GM13977 (cell line): ENCODE data around the gene FDXR.

Source experiments
- DNase-seq: peaks from one replicate; pipeline ENCODE4 v3.0.0; 2012; ENCODE audit warnings: low spot score
- in situ Hi-C: fragments of 300-500 bp; cut with MboI; formaldehyde crosslinking; loops from one replicate; pipeline ENCODE4 v1.12.0; 2022; ENCODE audit warnings: low sequenced_read_pairs, low pct_unique_long_range_greater_than_20kb, mixed read lengths, inconsistent platforms; ENCODE audit not compliant: unreplicated experiment
- TF ChIP-seq, protein P1 (sequence below): IDR thresholded peaks from 2 replicates; pipeline ENCODE4 v1.5.1; 2012; ENCODE audit warnings: mild to moderate bottlenecking, control low read depth; ENCODE audit not compliant: insufficient read depth; ENCODE audit errors: extremely low read depth, missing control alignments

Gene FDXR

DNA sequence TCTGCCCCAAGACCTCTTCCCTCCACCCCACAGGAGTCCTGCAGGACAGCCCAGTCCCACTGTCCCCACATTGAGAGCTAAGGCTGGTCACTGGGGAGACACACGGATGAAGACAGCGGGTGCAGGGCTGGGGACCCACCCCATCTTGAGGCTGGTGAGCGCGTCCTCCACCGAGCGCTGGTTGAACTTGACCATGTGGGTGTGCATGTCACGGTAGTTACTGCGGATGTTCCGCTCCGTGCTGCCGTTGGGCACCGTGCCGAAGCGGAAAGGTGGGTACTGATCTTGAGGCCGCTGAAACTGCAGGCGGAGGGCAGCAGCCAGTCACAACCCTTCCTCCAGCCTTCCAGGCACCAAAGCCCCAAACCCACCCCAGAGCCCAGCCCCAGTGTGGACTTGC lies 26.2 kb downstream of the FDXR start:
- TF ChIP-seq, protein P1, sequence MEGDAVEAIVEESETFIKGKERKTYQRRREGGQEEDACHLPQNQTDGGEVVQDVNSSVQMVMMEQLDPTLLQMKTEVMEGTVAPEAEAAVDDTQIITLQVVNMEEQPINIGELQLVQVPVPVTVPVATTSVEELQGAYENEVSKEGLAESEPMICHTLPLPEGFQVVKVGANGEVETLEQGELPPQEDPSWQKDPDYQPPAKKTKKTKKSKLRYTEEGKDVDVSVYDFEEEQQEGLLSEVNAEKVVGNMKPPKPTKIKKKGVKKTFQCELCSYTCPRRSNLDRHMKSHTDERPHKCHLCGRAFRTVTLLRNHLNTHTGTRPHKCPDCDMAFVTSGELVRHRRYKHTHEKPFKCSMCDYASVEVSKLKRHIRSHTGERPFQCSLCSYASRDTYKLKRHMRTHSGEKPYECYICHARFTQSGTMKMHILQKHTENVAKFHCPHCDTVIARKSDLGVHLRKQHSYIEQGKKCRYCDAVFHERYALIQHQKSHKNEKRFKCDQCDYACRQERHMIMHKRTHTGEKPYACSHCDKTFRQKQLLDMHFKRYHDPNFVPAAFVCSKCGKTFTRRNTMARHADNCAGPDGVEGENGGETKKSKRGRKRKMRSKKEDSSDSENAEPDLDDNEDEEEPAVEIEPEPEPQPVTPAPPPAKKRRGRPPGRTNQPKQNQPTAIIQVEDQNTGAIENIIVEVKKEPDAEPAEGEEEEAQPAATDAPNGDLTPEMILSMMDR = no peak
- DNase-seq = no peak
- in situ Hi-C loops = no loop called here

DNA sequence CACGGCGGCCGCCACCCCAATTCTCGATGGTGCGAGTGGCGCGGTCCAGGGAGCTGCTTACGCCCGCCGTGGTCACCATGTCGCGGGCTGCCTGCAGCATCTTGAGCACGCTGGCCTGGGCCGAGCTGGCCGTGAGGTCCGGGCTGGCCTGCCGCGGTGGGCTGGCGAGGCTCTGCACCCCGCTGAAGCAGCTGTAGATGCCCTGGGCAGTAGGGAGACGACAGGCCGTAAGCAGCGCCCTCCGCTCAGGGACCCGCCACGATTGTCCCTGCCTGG lies 29.5 kb downstream of the FDXR start:
- no peak for DNase-seq
- TF ChIP-seq, protein P1 = no peak
- in situ Hi-C loops = no loop called here

DNA sequence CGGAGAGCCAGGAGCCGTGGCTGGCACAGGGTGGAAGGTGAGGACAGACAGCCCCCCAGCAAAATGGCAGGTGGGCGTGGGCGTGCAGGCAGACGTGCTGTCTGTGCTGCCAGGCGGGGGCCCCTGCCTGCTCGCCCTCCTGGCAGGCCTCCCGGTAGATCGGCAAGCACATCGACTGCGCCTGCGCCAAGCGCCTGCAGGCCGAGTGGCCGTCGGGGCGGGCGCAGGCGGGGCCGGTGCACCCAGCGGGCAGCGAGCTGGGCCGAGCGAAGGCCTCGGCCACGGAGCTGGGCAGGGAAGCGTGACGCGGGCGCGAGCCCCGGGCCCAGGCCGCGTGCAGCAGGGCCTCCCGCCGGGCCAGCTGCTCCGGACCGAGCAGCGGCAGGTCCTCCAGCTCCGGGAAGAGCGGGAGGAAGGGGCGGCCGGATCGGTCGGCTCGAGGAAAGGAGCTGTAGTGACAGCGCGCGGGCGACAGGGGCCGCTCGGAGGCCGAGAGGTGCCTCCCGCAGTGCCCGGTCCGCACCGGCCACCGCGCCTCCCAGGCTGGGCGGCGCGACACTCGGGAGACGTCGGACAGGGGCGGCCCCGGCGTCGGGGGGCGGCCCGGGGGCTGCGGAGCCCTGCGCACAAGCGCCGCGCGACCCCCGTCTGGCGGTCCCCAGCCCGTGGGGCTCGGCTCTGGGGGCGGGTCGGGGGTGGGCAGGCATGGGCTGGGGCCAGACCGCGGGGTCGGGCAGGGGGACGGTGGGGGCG lies 30.0 kb downstream of the FDXR start:
- DNase-seq = peak; percentile 81
- in situ Hi-C loops = no loop called here
- TF ChIP-seq, protein P1 = peak; percentile 43

DNA sequence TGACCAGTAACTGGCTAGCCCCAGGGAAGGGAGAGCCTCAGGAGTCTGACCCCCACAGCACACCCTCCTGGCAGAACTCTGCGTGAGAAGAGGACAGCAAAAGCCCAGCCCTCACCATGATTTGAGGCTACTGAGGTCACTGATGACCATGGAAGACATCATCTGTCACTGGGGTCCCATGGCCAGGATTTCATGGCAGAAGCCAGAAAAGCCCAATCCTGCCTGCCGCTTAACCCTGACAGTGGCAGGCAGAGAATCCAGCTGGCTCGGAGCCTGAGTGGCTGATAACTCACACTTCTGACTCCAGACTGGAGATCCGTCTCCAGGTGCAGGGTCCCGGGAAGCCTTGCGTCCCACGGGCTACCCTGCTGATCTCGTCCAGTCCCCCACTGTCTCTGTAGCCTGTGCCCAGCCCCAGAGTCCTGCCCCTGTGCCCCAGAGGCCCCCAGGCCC lies 30.6 kb downstream of the FDXR start:
- in situ Hi-C loops = no loop called here
- no peak for DNase-seq
- TF ChIP-seq, protein P1 = no peak

DNA sequence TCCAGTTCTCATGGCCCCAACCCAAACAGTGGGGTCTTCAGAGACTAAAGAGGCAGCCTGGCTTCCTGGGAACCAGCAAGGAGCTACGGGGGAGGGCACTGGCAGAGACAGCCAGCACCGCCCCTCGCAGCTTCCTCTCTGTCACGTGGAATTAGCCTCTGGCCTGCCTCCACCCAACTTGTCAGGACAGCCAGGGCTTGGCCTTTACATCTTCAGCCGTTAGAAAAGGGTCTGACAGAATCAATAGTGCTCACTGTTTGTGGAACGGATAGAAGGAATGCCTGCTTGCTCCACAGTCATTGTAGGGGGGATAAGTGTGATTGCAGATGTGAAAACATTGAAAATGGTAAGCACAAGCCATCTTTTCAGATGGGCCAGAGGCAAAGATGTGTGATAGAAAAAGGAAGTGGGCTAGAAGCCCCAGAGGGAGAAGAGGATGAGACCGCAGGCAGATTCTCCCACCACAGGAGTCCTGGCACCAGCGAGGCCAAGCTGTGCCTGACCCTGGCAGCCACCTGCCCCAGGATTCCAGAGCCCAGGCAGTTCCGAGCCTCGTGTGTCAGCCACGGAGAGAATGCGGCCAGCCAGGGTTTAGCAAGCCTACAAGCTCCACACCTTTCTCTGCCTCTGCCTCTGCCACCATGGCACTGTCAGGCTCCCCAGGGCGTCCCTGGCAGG lies 31.7 kb downstream of the FDXR start:
- TF ChIP-seq, protein P1 = no peak
- no peak for DNase-seq
- in situ Hi-C loops = no loop called here

DNA sequence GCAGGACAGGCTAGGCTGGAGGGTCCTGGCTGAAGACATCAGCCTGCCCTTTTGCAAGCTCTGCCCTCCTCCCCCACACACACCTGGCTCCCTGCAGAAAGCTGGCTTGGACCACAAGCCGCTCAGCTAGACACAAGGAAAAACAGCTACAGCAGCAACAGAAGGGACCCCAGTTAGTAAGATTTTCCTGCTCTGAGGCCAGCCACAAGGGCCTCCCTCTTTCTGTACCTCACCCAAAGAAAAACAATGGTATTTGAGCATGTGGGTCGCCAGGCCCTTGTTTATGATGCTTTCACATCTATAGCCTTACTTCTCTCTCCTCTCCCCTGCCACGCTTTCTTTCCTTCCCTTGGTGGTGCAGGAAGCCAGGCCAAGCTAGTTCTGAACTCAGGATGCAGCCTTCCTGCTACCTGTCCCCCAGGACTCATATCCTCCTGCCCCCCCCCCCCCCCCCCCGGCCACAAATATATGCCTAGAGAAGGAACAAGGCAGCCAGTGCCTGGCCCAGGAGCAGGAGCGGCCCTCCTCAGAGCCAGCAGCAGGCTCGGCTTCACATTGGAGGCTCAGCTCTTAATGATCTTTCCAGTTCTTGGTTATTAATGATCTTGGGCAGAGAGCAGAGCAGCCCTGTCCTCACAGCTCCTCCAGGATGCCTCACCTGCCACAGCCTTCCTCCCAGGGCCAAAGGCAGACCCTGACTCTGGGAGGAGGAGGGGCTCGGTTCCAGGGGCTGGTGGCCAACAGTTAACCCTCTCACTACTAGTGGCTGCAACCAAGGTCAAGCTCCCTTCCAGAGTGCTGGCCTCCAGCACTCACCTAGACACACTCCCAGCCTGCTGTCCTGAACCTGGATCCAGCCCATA lies 32.6 kb downstream of the FDXR start:
- TF ChIP-seq, protein P1 = no peak
- in situ Hi-C loops = no loop called here

More for the DNA sequence above, 32.6 kb downstream of the FDXR start:
- DNase-seq = no peak
